ENCODE results near the gene PAPPA2.

DNA sequence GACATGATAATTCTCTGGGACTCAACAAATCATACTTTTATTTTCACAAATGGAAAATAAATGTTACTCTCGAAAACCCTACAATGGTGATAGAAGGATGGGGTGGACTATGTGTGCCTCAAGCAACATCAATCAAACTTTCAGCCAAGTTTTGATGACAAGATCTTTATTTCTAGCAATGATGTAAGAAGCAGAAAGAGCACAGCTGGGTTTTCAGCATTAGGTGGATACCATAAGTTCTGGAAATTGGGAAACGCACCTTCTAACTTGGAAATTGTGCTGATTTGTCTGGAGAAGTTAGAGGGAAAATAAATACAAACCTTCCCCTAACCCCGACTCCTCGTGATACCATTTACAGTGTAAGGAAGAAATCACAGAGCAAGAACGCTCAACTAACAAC lies 320.3 kb downstream of the PAPPA2 start:
- TF ChIP-seq, protein P1, sequence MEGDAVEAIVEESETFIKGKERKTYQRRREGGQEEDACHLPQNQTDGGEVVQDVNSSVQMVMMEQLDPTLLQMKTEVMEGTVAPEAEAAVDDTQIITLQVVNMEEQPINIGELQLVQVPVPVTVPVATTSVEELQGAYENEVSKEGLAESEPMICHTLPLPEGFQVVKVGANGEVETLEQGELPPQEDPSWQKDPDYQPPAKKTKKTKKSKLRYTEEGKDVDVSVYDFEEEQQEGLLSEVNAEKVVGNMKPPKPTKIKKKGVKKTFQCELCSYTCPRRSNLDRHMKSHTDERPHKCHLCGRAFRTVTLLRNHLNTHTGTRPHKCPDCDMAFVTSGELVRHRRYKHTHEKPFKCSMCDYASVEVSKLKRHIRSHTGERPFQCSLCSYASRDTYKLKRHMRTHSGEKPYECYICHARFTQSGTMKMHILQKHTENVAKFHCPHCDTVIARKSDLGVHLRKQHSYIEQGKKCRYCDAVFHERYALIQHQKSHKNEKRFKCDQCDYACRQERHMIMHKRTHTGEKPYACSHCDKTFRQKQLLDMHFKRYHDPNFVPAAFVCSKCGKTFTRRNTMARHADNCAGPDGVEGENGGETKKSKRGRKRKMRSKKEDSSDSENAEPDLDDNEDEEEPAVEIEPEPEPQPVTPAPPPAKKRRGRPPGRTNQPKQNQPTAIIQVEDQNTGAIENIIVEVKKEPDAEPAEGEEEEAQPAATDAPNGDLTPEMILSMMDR (IDR thresholded peaks at IDR 0.05; ENCODE audit: low read depth, low read length) = no peak
- TF ChIP-seq EZH2phosphoT487 (IDR thresholded peaks at IDR 0.05; ENCODE audit: low read depth) = no peak

Measured in OCI-LY3 (cell line).